HG03521 (cell line): ENCODE results near the gene BTNL8.

Experiments
- ATAC-seq: cut with Tn5 transposase; IDR thresholded peaks from one replicate; pipeline ENCODE4 v1.9.1; 2021; ENCODE audit warnings: mild to moderate bottlenecking, moderate library complexity; ENCODE audit not compliant: unreplicated experiment

The BTNL8 gene

GRCh38 chr5:180959661-180960060 lies 60.7 kb downstream of the BTNL8 start:
- no peak for ATAC-seq

GRCh38 chr5:180960209-180960608 lies 61.2 kb downstream of the BTNL8 start:
- no peak for ATAC-seq

GRCh38 chr5:180969406-180969805 lies 70.4 kb downstream of the BTNL8 start:
- no peak for ATAC-seq

- ATAC-seq, result no peak
Observed at GRCh38 chr5:180970336-180970735, 71.4 kb downstream of the BTNL8 start.

- ATAC-seq, result no peak
Observed at GRCh38 chr5:180970875-180971274, 71.9 kb downstream of the BTNL8 start.

GRCh38 chr5:180974612-180975315 lies 75.8 kb downstream of the BTNL8 start:
- ATAC-seq, result no peak

GRCh38 chr5:180975338-180975737 lies 76.4 kb downstream of the BTNL8 start:
- ATAC-seq, result no peak

- ATAC-seq, result no peak
Observed at GRCh38 chr5:180976518-180976917, 77.6 kb downstream of the BTNL8 start.

- ATAC-seq, result no peak
Observed at GRCh38 chr5:180977852-180978251, 78.9 kb downstream of the BTNL8 start.

GRCh38 chr5:180982008-180982741 lies 83.2 kb downstream of the BTNL8 start:
- ATAC-seq, result no peak

GRCh38 chr5:180988016-180988415 lies 89.1 kb downstream of the BTNL8 start:
- no peak for ATAC-seq

GRCh38 chr5:180988592-180988991 lies 89.6 kb downstream of the BTNL8 start, which contains the start of gene BTNL3:
BTNL3 (plus strand) TSS chr5:180988846; CDS start chr5:180989029, 183 bp downstream.
- ATAC-seq, result no peak

- no peak for ATAC-seq
Observed at GRCh38 chr5:180990086-180990881, 91.3 kb downstream of the BTNL8 start.

- ATAC-seq, result no peak
Observed at GRCh38 chr5:180990882-180991242, 91.9 kb downstream of the BTNL8 start.
